Activated CD4-positive, CD25-positive, alpha-beta regulatory T cell (primary cell): ENCODE data around the gene ANKRD35.

Source experiments
- DNase-seq, 4 experiments: peaks; one replicate each; lab custom pipeline; 2025; lab: John Stamatoyannopoulos, UW

ANKRD35 gene

GRCh38 chr1:145893306-145894055, 7.8 kb upstream of the ANKRD35 start:
- no peak for DNase-seq

- no peak for DNase-seq
Observed at GRCh38 chr1:145892486-145893087, 6.9 kb upstream of the ANKRD35 start.

GRCh38 chr1:145891587-145892485, 6.2 kb upstream of the ANKRD35 start:
- DNase-seq: peak in 3 of 4 experiments; percentile 7 to 37 (median 9)

- DNase-seq: no peak
Observed at GRCh38 chr1:145891143-145891542, 5.5 kb upstream of the ANKRD35 start.

GRCh38 chr1:145889722-145890121, 4.1 kb upstream of the ANKRD35 start:
- DNase-seq: no peak

GRCh38 chr1:145887631-145888030, 2.0 kb upstream of the ANKRD35 start:
- no peak for DNase-seq

GRCh38 chr1:145886816-145887215, 1.1 kb upstream of the ANKRD35 start:
- no peak for DNase-seq

- DNase-seq: no peak
Observed at GRCh38 chr1:145886390-145886789, 724 bp upstream of the ANKRD35 start.

- DNase-seq: no peak
Observed at GRCh38 chr1:145884675-145885074, 991 bp downstream of the ANKRD35 start.

- no peak for DNase-seq
Observed at GRCh38 chr1:145879775-145880174, 5.9 kb downstream of the ANKRD35 start.

GRCh38 chr1:145878724-145879123, 6.9 kb downstream of the ANKRD35 start:
- no peak for DNase-seq

GRCh38 chr1:145877923-145878486, 7.7 kb downstream of the ANKRD35 start:
- no peak for DNase-seq

GRCh38 chr1:145874646-145875045, 11.0 kb downstream of the ANKRD35 start:
- no peak for DNase-seq

- no peak for DNase-seq
Observed at GRCh38 chr1:145871994-145872924, 13.4 kb downstream of the ANKRD35 start.

- no peak for DNase-seq
Observed at GRCh38 chr1:145868232-145868631, 17.4 kb downstream of the ANKRD35 start.

GRCh38 chr1:145863282-145864018, 22.2 kb downstream of the ANKRD35 start:
- no peak for DNase-seq

GRCh38 chr1:145859491-145860023, 26.1 kb downstream of the ANKRD35 start:
- DNase-seq: peak; percentile 34 to 54 (median 44)

- DNase-seq: peak; percentile 64 to 69 (median 66)
Observed at GRCh38 chr1:145858901-145859490, 26.7 kb downstream of the ANKRD35 start, which contains the start of gene PIAS3. TSS of gene PIAS3 (minus strand) at chr1:145859081. CDS start at chr1:145858990, 91 bp downstream.

- DNase-seq: peak in 3 of 4 experiments; percentile 50 to 65 (median 57)
Observed at GRCh38 chr1:145858238-145858900, 27.3 kb downstream of the ANKRD35 start.
